Chondrocyte (in vitro differentiated cells): ENCODE measurements around the gene FAM120A. TPM values are rescaled to one million over a fixed set of nuclear protein-coding genes. Genes with fewer than 3 reads are reported as not detected.

ENCODE experiments used
- DNase-seq: peaks from one replicate; pipeline ENCODE4 v3.0.0; 2021; ENCODE audit warnings: mixed read lengths, low spot score
- H3K27ac Mint-ChIP-seq: one replicate; pipeline ENCODE4 v1.8.0; 2021; ENCODE audit warnings: mild to moderate bottlenecking, moderate library complexity, mixed read lengths; ENCODE audit not compliant: unreplicated experiment
- H3K27me3 Mint-ChIP-seq: 2 replicates; pipeline ENCODE4 v1.8.0; 2021; ENCODE audit warnings: low read depth, mixed read lengths
- H3K36me3 Mint-ChIP-seq: 2 replicates; pipeline ENCODE4 v1.8.0; 2021; ENCODE audit warnings: low read depth, mixed read lengths
- H3K4me1 Mint-ChIP-seq: 2 replicates; pipeline ENCODE4 v1.8.0; 2021; ENCODE audit warnings: low read depth, mild to moderate bottlenecking, mixed read lengths
- H3K4me3 Mint-ChIP-seq: one replicate; pipeline ENCODE4 v1.8.0; 2021; ENCODE audit warnings: mild to moderate bottlenecking, moderate library complexity, mixed read lengths; ENCODE audit not compliant: unreplicated experiment
- H3K9me3 Mint-ChIP-seq: 2 replicates; pipeline ENCODE4 v1.8.0; 2021; ENCODE audit warnings: low read depth, mixed read lengths
- total RNA-seq: library from RNA; stranded (reverse); gene quantifications from 3 replicates; pipeline ENCODE4 v1.2.1, GENCODE V29; 2021
- TF ChIP-seq, protein P1 (sequence below): fragments of 200-600 bp; sonication (generic); IDR thresholded peaks from 2 replicates; pipeline ENCODE4 v1.5.0; 2021; ENCODE audit warnings: antibody characterized with exemption, mild to moderate bottlenecking, moderate library complexity

Gene FAM120A
- total RNA-seq, 1 donor from 2014 or later = 89.9 TPM

DNA sequence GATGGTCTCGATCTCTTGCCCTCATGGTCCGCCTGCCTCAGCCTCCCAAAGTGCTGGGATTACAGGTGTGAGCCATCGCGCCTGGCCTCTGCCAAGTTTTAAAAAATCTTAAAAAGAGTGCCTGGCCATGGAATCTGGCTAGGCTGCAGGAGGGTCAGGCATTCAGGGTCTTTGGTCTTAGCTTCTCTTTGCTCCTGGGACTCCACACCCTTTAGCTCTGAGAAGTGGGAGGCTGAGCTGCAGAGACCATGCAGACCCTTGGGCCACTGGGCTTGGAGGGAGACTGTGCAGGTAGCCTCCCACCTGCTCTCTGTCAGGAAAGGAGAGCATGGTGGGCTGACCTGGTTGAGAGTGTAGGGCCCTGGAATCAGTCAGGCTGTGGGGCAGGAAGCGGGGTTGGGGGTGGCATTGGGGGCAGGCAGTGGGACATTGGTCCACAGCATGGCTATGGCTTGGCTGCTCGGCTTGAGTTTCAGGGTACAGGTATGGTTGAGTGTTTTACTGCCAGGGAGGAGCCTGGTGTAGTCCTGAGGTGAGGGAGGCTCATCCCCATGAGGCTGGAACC is 145.7 kb downstream of the FAM120A start:
- Mint-ChIP-seq H3K27ac (no peak overlapping the region), H3K4me1 (peaks cover 38% of the 10 kb centered on the region), H3K9me3 (no peaks in the 10 kb centered on the region), H3K4me3 (no peak overlapping the region), H3K36me3 (no peaks in the 10 kb centered on the region), H3K27me3 (no peaks in the 10 kb centered on the region)
- DNase-seq = no peak
- TF ChIP-seq, protein P1, sequence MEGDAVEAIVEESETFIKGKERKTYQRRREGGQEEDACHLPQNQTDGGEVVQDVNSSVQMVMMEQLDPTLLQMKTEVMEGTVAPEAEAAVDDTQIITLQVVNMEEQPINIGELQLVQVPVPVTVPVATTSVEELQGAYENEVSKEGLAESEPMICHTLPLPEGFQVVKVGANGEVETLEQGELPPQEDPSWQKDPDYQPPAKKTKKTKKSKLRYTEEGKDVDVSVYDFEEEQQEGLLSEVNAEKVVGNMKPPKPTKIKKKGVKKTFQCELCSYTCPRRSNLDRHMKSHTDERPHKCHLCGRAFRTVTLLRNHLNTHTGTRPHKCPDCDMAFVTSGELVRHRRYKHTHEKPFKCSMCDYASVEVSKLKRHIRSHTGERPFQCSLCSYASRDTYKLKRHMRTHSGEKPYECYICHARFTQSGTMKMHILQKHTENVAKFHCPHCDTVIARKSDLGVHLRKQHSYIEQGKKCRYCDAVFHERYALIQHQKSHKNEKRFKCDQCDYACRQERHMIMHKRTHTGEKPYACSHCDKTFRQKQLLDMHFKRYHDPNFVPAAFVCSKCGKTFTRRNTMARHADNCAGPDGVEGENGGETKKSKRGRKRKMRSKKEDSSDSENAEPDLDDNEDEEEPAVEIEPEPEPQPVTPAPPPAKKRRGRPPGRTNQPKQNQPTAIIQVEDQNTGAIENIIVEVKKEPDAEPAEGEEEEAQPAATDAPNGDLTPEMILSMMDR = no peak

DNA sequence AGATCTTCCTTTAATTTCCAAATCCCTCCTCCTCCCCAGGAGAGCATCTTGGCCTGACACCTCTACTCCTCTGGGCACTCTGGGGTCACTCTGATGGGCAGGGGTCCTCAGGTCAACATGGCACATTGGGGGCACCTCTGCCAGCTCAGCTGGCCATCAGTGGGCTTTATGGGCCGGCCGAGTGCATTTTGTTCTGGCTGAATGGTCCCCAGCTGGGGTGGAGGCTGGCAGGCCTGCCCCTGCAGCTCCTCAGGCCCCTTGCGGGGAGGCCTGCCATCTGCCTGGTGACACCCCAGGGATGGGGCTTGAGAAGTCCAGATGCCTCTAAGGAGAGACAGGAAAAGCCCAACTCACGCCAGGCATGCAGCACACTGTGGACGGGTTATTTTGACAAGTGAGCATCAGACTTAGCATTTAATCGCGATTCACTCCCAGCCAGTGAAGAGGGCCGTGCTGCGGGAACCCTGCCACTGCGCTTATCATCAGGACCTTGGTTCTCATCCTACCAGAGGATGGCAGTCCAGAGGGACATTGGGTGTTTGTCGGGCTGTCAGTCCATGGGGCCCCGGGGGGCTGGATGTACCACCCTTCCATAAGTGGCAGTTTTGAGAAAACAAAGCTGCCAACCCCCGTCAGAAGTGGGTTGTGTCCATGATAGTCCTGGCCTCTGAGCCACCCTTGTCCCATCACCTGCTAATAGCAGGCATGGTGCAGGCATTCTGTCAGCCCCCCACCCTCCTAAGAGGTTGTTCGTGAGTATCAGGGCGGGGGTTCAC is 146.6 kb downstream of the FAM120A start:
- no peak overlapping the region for H3K4me3 Mint-ChIP-seq
- peak; percentile 53 for DNase-seq
- peaks cover 38% of the 10 kb centered on the region for H3K4me1 Mint-ChIP-seq
- no peak overlapping the region for H3K27ac Mint-ChIP-seq
- no peaks in the 10 kb centered on the region for H3K27me3 Mint-ChIP-seq
- no peaks in the 10 kb centered on the region for H3K36me3 Mint-ChIP-seq
- TF ChIP-seq, protein P1 = no peak
- H3K9me3 Mint-ChIP-seq = no peaks in the 10 kb centered on the region

DNA sequence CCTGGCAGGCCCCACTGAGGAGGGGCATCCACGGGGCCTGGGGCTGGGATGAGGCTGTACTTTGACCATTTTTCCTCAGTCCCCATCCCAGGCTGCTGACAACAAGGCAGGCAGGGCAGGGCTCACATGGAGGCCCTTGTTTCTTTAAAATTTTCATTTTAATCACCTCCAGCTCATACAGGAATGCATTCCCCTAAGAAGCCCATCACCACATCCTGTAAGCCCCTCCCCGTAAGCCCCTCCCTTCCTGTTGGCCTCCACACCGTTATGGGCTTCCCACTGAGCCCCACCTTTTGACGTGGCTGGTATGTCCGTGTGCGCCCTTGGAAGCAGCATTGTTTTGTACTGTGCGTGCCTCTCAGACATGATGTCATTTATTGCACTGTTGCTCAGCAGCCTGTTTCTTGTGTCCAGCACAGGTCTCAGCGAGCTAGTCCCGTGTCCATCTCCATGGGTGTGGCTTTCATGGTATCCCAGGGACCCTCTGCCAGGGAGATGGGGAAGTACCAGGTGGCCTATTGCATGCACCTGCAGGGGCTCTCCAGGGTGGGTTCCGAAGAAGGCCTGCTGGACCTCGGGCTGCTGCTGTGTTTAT is 147.3 kb downstream of the FAM120A start:
- H3K27me3 Mint-ChIP-seq = no peaks in the 10 kb centered on the region
- no peak overlapping the region for H3K27ac Mint-ChIP-seq
- TF ChIP-seq, protein P1 = no peak
- H3K9me3 Mint-ChIP-seq = no peaks in the 10 kb centered on the region
- H3K4me3 Mint-ChIP-seq = no peak overlapping the region
- peaks cover 36% of the 10 kb centered on the region for H3K4me1 Mint-ChIP-seq
- no peaks in the 10 kb centered on the region for H3K36me3 Mint-ChIP-seq
- no peak for DNase-seq

DNA sequence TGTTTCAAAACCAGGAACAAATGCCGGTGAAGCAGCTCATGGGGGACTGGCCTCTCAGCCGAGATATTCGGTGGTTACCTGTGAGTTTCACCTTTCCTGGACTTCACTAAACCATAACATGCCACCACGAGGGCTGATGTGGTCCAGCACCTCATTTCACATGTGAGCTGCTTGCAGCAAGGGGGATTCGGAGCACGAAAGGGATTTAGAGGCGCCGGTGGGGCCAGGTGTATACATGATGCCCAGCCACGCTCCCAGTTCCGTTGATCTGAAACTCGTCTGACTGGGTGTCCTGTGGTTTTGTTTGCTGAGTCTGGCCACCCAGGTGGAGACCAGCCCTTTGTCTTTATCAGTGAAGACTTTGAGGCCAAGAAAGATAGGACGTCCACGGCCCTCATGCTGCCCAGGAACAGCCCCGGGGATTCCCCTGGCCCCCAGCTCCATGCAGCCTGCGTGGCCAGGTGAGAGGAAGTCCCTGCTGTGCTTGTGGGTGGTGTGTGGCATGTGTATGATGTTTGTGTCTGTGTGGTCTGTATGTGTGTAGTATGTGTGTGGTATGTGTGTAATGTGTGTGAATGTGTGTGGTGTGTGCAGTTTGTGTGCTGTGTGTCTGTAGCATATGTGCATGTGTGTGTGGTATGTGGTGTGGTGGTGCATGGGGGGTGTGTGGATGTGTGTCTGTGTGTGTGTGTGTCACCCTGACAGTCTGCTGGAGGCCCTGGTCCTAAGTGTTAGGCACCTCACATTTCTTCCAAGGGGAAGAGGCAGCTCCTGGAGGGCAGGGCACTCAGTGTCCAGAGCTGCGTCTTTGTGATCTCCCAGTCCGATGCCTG is 148.3 kb downstream of the FAM120A start:
- H3K9me3 Mint-ChIP-seq = peaks cover 1% of the 10 kb centered on the region
- H3K4me1 Mint-ChIP-seq = peaks cover 27% of the 10 kb centered on the region
- H3K27me3 Mint-ChIP-seq = no peaks in the 10 kb centered on the region
- peak overlapping the region; percentile 25 for H3K27ac Mint-ChIP-seq
- no peak overlapping the region for H3K4me3 Mint-ChIP-seq
- DNase-seq = peak; percentile 42
- TF ChIP-seq, protein P1 = no peak
- H3K36me3 Mint-ChIP-seq = no peaks in the 10 kb centered on the region

DNA sequence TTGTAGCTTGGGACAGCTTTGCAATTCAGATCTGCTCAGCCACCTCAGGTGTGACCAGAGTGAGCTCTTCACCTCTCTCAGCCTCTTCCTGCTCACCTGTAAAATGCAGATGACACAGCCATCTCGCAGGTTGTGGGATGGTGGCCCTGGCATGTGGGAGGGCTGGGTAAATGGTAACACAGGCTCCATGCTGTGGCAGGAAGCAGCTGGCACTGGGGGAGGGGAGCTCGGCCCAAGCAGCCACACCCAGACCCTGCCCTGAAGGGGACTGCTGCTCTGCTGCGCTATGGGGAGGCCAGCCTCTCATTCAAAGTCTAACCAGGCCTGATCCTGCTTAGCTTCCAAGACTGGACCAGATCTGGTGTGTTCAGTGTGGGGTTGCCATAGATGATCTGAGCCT is 149.0 kb downstream of the FAM120A start:
- peaks cover 27% of the 10 kb centered on the region for H3K4me1 Mint-ChIP-seq
- no peak overlapping the region for H3K4me3 Mint-ChIP-seq
- H3K36me3 Mint-ChIP-seq = no peaks in the 10 kb centered on the region
- DNase-seq = peak; percentile 56
- TF ChIP-seq, protein P1 = no peak
- peaks cover 5% of the 10 kb centered on the region for H3K9me3 Mint-ChIP-seq
- H3K27me3 Mint-ChIP-seq = no peaks in the 10 kb centered on the region
- H3K27ac Mint-ChIP-seq = no peak overlapping the region
